Measurements from ENCODE around the gene STOML3. TPM values are rescaled to one million over a fixed set of nuclear protein-coding genes. Genes with fewer than 3 reads are reported as not detected.
A peak's percentile ranks its signal among the peaks of the same experiment; 100 is the strongest.

STOML3 gene
- total RNA-seq, 2 experiments from 2014 or later, result not detected

DNA sequence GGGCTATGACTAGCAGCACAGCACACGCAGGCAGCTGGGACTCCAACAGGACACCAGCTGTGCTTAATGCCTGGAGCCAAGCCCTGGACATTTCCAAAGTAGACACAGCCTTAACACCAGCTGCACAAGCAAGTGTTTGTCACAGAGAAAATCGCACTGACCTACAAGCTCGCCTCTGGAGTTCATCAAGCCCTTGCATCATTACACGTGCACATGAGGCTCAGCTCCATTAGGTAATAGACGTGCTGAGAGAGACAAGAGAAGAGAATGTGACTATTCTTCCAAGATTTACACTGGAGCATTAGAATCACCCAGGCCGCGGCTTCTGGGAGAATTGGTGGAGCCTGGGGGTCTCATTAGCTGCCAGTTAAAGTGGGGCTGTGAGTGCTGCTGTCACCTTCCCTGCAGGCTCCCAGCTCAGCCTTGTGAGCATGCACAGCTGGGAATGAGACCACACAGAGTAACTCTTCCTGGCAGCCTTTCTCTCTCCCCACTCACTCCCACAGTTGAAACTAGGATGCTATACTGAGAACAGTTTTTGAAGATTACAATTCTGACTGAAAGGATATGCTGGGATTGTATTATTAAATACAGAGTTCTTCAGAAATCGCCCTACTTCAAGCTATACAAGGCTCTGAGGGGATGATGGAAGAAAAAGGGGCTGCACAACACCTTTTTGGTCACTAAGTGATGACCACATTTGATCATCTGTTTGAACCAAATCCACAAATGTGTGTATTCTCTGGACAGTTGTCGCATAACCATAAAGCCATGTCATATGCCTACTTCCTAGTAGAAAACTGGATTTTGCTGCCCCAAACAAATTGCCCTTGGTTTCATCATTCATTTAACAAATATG is 10.5 kb downstream of the STOML3 start:
- no peak overlapping the region for H3K4me3 Mint-ChIP-seq
- H3K27ac Mint-ChIP-seq, result no peak overlapping the region
- H3K9me3 Mint-ChIP-seq, result peaks cover 15% of the 10 kb centered on the region
- no peaks in the 10 kb centered on the region for H3K27me3 Mint-ChIP-seq (ENCODE audit: low read depth)
- CTCF ChIA-PET, result interaction anchor here (0.6 to 1.8 kb wide), 2 partner anchors 11 to 19 kb away, joined by 3 to 5 read pairs; no protein-coding TSS in a partner anchor
- no peaks in the 10 kb centered on the region for H3K36me3 Mint-ChIP-seq (ENCODE audit: low read depth)
- H3K4me1 Mint-ChIP-seq (ENCODE audit: low read depth), result no peaks in the 10 kb centered on the region
- DNase-seq, result no peak
- intact Hi-C loops (cut with micrococcal nuclease), result no loop called here

DNA sequence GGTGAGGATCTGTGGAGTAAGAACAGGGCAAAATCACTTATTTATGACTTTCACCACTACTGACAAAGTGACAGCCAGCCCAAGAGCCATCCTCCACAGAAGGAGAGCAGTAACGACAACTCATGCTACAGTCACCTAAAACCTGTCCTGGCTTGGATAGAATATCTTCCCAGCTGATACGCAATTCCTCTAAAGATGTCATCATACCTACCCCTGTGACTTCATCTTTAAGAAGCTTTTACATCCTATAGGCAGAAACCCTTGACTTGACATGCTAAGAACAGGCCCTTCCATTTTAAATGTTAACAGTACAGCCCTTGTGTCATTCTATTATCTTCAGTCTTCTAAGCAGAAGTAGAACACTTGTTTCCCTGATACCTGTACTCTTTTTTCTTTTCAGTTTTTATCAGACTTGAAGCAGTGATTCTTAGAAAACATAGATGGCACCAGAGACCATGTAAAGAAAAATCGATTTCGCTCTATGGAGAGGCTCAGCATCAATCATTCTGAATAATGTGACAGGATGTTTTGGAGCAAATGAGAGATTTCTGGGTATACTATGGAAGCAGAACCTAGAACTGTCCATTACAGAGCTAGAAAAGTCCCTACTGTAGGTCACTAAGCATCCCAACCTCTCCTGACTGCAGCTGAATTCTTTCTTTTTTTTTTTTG is 20.1 kb downstream of the STOML3 start:
- Mint-ChIP-seq H3K36me3 (ENCODE audit: low read depth) (no peaks in the 10 kb centered on the region), H3K27ac (no peak overlapping the region), H3K4me1 (ENCODE audit: low read depth) (no peaks in the 10 kb centered on the region), H3K4me3 (no peak overlapping the region), H3K9me3 (no peaks in the 10 kb centered on the region), H3K27me3 (ENCODE audit: low read depth) (peaks cover 2% of the 10 kb centered on the region)
- DNase-seq, result no peak
- CTCF ChIA-PET, result interaction anchor here (1.9 kb wide), 1 partner anchor 10 kb away, joined by 5 read pairs; no protein-coding TSS in a partner anchor
- intact Hi-C loops (cut with micrococcal nuclease), result loop anchor here (5.0 kb wide), 2 partner anchors 292 to 642 kb away; no protein-coding TSS in a partner anchor

DNA sequence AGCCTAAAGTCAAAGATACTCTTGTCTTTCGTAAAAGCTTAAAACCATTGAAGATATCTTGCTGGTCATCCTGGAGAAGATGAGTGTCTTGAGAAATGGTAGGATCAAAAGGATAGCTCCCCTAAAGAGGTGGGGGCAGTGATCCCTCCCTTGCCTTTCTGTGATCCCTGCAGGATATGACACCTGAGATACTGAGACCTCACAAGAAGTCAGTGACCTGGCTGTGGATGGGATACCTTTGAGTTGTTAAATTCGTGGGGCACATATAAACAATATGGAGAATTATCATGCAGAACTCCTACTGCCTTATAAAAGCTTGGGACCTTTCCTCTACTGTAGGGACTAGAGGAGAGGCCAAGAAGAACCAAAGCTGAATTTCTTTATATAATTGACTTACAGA is 21.4 kb downstream of the STOML3 start:
- Mint-ChIP-seq H3K9me3 (no peaks in the 10 kb centered on the region), H3K4me3 (no peak overlapping the region), H3K27me3 (ENCODE audit: low read depth) (peaks cover 7% of the 10 kb centered on the region), H3K4me1 (ENCODE audit: low read depth) (no peaks in the 10 kb centered on the region), H3K27ac (no peak overlapping the region), H3K36me3 (ENCODE audit: low read depth) (no peaks in the 10 kb centered on the region)
- CTCF ChIA-PET, result interaction anchor here (1.3 to 1.9 kb wide), 2 partner anchors 12 to 17 kb away, joined by 3 to 5 read pairs; no protein-coding TSS in a partner anchor
- DNase-seq, result no peak
- intact Hi-C loops (cut with micrococcal nuclease), result no loop called here

DNA sequence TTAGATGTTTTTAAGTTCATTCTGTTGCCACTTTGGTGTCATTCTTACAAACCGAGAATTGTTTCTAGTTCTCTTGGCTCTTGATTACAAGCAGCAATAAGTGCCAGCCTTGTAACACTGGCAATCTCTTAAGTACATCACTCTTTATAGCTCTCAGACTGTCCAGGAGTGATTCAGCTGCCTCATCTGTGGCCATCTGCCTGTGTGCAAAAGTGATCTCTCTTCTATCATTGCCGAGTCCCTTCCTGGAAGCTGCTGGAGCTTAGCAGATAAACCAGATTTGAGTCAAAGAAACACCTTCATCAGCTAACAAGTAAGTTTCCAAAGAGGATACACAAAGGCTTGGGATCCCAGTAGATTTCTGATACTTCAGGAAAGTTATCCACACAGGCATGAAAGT is 23.2 kb downstream of the STOML3 start:
- no peaks in the 10 kb centered on the region for H3K4me1 Mint-ChIP-seq (ENCODE audit: low read depth)
- H3K9me3 Mint-ChIP-seq, result no peaks in the 10 kb centered on the region
- H3K4me3 Mint-ChIP-seq, result no peak overlapping the region
- no peak for DNase-seq
- CTCF ChIA-PET, result interaction anchor here (1.5 kb wide), 1 partner anchor 649 kb away, joined by 3 read pairs; no protein-coding TSS in a partner anchor
- no peak overlapping the region for H3K27ac Mint-ChIP-seq
- intact Hi-C loops (cut with micrococcal nuclease), result no loop called here
- no peaks in the 10 kb centered on the region for H3K36me3 Mint-ChIP-seq (ENCODE audit: low read depth)
- peaks cover 7% of the 10 kb centered on the region for H3K27me3 Mint-ChIP-seq (ENCODE audit: low read depth)

DNA sequence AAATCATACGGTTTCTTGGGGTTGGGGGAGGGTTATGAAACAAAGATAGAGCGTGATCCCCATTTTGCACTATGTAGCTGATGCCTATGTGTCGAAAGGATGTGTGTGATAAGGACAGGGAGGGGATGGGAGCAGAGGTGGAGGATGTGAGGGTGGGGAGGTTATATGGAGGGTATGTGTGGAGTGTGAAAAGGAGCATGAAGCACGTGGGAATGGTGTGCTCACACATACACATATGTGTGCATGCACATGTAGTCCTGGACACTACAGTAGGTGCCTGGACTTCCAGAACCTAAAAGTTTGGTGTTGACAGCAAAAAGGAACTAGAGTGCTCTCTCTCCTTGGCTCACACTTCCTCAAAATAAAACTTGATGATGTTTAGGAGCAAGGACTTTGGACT is 25.4 kb downstream of the STOML3 start:
- H3K27me3 Mint-ChIP-seq (ENCODE audit: low read depth), result peaks cover 11% of the 10 kb centered on the region
- intact Hi-C loops (cut with micrococcal nuclease), result no loop called here
- peaks cover 3% of the 10 kb centered on the region for H3K9me3 Mint-ChIP-seq
- H3K4me1 Mint-ChIP-seq (ENCODE audit: low read depth), result no peaks in the 10 kb centered on the region
- no peaks in the 10 kb centered on the region for H3K36me3 Mint-ChIP-seq (ENCODE audit: low read depth)
- H3K4me3 Mint-ChIP-seq, result no peak overlapping the region
- DNase-seq, result no peak
- no peak overlapping the region for H3K27ac Mint-ChIP-seq
- CTCF ChIA-PET, result no interaction called here

DNA sequence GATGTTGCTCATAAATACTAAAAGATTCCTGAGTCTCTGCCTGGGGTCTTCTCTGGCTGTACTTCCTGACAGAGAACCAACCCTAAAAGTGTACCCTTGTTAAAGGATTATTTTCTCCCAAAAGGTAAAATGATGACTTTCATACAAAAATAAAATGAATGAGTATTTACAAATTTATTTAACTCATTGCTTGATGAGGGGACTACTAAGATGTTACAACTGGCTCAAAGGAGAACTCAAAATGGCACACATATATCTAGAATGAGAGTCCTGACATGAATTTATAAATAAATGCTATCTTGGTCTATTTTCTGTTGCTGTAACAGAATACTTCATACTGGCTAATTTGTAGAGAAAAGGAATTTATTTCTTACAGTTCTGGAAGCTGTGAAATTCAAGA is 30.5 kb downstream of the STOML3 start:
- Mint-ChIP-seq H3K4me1 (ENCODE audit: low read depth) (no peaks in the 10 kb centered on the region), H3K36me3 (ENCODE audit: low read depth) (no peaks in the 10 kb centered on the region), H3K4me3 (no peak overlapping the region), H3K27me3 (ENCODE audit: low read depth) (peaks cover 11% of the 10 kb centered on the region), H3K27ac (no peak overlapping the region), H3K9me3 (peaks cover 3% of the 10 kb centered on the region)
- CTCF ChIA-PET, result no interaction called here
- intact Hi-C loops (cut with micrococcal nuclease), result no loop called here
- DNase-seq, result no peak

DNA sequence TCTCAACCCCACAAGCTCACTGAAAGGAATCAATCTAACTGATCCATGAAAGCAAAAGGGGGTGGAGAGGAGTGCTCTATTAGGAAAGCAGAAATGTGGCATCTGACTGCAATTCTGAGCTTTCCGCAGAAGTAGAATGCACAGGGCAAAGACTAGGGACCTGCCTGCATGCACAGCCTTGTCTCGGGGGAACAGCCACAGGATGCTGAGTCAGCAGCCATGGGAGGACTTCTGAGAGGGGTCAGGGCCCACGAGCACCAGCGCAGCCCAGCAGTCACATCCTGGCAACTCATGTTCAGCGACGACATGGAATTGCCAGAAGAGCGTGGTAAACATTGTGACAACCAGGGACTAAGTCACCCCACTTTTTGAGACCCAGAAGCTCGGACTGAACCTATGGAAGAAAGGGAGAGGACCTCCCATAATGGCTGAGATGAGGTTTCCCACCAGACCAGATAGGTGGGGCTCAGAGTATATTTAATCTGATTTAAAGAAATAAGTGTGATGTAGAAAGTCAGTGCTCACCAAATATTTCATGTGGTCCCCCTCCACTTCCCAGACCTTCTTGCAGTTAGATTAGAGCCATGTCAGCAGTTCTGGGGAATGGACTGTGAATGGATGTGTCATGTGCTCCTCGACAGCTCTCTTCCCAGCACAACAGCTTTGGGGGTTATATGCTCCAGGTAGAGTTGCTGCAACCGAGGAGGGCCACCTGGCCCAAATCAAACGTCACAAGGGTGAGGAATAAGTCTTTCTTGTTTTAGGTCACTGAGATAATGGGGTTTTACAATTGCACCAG is 32.6 kb downstream of the STOML3 start:
- peaks cover 3% of the 10 kb centered on the region for H3K9me3 Mint-ChIP-seq
- no peak overlapping the region for H3K4me3 Mint-ChIP-seq
- H3K36me3 Mint-ChIP-seq (ENCODE audit: low read depth), result no peaks in the 10 kb centered on the region
- H3K27me3 Mint-ChIP-seq (ENCODE audit: low read depth), result peaks cover 13% of the 10 kb centered on the region
- H3K27ac Mint-ChIP-seq, result no peak overlapping the region
- no peak for DNase-seq
- CTCF ChIA-PET, result no interaction called here
- intact Hi-C loops (cut with micrococcal nuclease), result no loop called here
- H3K4me1 Mint-ChIP-seq (ENCODE audit: low read depth), result no peaks in the 10 kb centered on the region

DNA sequence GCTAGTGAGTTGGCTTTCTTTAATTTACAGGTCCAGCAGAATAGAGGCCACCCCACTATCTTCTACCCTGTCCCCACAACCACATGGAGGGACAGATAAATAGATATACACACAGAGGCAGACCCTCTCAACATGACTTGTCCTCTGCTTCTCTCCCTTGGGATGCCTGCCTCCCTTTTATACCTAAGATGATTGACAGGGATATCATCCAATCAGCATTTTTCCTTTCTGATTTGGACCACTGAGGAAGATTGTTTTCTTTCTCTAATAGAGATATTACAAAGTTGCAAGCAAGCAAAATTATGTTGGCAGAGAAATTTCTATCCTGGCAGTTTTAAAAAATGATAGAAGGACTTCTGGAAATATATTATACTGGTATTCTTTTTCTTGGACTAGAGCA is 35.8 kb downstream of the STOML3 start:
- Mint-ChIP-seq H3K27me3 (ENCODE audit: low read depth) (peaks cover 13% of the 10 kb centered on the region), H3K4me3 (no peak overlapping the region), H3K27ac (no peak overlapping the region), H3K4me1 (ENCODE audit: low read depth) (peaks cover 2% of the 10 kb centered on the region), H3K9me3 (no peaks in the 10 kb centered on the region), H3K36me3 (ENCODE audit: low read depth) (no peaks in the 10 kb centered on the region)
- intact Hi-C loops (cut with micrococcal nuclease), result no loop called here
- no peak for DNase-seq
- CTCF ChIA-PET, result no interaction called here

DNA sequence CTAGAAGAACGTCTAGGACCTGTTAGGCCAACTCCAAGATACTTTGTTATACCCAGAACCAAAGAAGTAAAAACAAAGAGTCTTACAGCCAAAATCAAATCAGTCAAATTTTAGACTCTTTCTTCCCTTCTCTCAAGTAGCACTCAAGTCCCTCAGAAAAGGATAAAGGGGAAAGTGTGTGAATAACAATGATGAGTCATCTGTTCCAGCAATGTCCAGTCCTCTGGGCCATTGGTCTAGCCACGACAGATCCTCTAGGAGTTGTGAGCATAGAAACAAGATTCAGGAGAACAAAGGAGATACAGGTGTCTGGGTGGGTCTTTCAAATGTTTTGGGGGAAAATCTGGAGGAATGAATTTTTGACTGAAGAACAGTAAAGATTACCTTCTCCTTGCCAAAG is 36.3 kb downstream of the STOML3 start:
- Mint-ChIP-seq H3K27me3 (ENCODE audit: low read depth) (peaks cover 13% of the 10 kb centered on the region), H3K9me3 (no peaks in the 10 kb centered on the region), H3K4me3 (no peak overlapping the region), H3K4me1 (ENCODE audit: low read depth) (peaks cover 2% of the 10 kb centered on the region), H3K36me3 (ENCODE audit: low read depth) (no peaks in the 10 kb centered on the region), H3K27ac (no peak overlapping the region)
- CTCF ChIA-PET, result no interaction called here
- intact Hi-C loops (cut with micrococcal nuclease), result no loop called here
- DNase-seq, result no peak

DNA sequence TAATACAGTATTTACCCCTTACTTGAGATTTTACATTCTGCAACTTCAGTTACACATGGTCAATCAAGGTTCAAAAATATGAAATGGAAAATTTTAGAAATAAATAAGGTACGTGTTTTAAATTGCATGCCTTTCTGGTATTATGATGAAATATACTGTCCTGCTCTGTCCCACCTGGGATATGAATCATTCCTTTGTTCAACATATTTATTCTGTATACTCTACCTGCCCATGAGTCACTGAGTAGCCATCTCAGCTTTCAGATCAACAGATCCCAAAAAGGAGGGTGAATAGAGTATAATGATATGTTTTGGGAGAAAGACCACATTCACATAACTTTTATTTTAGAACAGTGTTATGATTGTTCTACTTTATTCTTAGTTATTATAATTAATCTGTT is 37.8 kb downstream of the STOML3 start:
- Mint-ChIP-seq H3K4me3 (no peak overlapping the region), H3K9me3 (no peaks in the 10 kb centered on the region), H3K27me3 (ENCODE audit: low read depth) (peaks cover 9% of the 10 kb centered on the region), H3K4me1 (ENCODE audit: low read depth) (peaks cover 2% of the 10 kb centered on the region), H3K36me3 (ENCODE audit: low read depth) (no peaks in the 10 kb centered on the region), H3K27ac (no peak overlapping the region)
- no peak for DNase-seq
- CTCF ChIA-PET, result no interaction called here
- intact Hi-C loops (cut with micrococcal nuclease), result no loop called here

DNA sequence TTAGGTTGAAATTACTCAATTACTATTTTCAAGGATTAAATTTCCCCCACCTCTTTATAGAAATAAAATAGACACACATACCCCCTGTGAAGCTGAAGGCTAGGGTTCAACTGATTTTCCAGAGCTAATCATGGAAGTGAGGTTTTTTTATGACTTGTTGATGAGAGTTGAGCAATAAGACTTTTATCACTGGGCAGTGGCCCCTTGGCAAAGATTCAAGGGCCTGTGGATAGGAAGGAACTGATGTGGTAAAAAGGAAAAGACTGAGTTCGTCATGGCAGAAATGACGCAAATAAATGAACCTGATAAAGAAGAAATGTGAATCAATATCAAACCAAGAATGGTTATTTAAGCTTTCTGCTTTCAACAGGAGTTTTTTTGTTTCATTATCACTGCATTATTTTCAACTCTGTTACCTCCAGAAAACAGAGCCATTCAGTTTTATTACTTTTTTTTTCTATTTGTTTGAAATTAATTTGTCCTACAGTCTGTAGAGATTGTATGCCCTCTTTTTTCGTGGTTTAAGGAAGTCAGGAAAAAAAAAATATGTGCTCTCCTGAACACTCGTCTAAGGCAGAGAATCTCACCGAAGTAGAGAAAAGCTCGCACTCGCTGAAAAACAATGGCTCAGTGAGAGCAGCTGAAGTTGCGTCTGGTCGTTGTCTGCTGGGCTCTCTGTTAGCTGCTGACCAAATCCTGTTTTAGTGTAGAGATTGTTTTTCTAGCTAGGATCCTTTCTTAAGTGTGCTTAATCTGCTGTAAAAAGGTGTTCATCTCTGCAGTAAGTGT is 38.9 kb downstream of the STOML3 start:
- Mint-ChIP-seq H3K27ac (no peak overlapping the region), H3K4me1 (ENCODE audit: low read depth) (peaks cover 2% of the 10 kb centered on the region), H3K9me3 (no peaks in the 10 kb centered on the region), H3K4me3 (no peak overlapping the region), H3K36me3 (ENCODE audit: low read depth) (no peaks in the 10 kb centered on the region), H3K27me3 (ENCODE audit: low read depth) (peaks cover 9% of the 10 kb centered on the region)
- CTCF ChIA-PET, result no interaction called here
- intact Hi-C loops (cut with micrococcal nuclease), result no loop called here
- peak; percentile 21 for DNase-seq

DNA sequence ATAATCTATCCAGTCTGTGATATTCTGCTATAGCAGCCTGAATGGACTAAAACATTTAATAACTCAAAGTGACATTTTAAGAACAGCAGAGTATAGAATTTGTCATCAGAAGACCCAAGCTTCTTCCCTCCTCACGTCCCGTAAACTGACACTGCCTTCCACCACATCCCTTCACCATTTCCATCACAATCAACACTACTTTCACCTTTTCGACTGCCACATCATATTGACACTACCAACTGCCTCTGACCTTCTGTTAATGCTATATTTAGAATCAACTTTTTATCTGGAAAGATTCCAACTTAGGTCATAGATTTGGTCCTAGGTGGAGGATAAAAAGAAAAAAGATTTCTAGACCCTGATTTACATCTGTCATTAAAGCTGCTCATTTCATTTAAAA is 39.6 kb downstream of the STOML3 start:
- peaks cover 2% of the 10 kb centered on the region for H3K4me1 Mint-ChIP-seq (ENCODE audit: low read depth)
- no peak overlapping the region for H3K27ac Mint-ChIP-seq

More for the DNA sequence above, 39.6 kb downstream of the STOML3 start:
- intact Hi-C loops (cut with micrococcal nuclease), result no loop called here
- Mint-ChIP-seq H3K36me3 (ENCODE audit: low read depth) (no peaks in the 10 kb centered on the region), H3K27me3 (ENCODE audit: low read depth) (peaks cover 9% of the 10 kb centered on the region), H3K4me3 (no peak overlapping the region), H3K9me3 (no peaks in the 10 kb centered on the region)
- DNase-seq, result no peak
- CTCF ChIA-PET, result no interaction called here

Measured in activated naive CD4-positive, alpha-beta T cell treated with anti-CD3 and anti-CD28 coated beads for 36 hours (primary cell).